HepG2 (cell line): ENCODE measurements around the gene NEURL2. TPM values are rescaled to one million over a fixed set of nuclear protein-coding genes. Genes with fewer than 3 reads are reported as not detected.

Experiments used
- ATF5 ChIP-seq: sonication (generic); formaldehyde crosslinking; IDR thresholded peaks from 2 replicates; pipeline ENCODE4 v1.4.0; 2020; ENCODE audit warnings: mild to moderate bottlenecking, low read depth, missing genetic modification reagents
- BCL3 ChIP-seq: sonication (generic); formaldehyde crosslinking; IDR thresholded peaks from 2 replicates; pipeline ENCODE4 v1.5.1; 2020; ENCODE audit warnings: mild to moderate bottlenecking, missing genetic modification reagents, moderate library complexity
- EED ChIP-seq: sonication (generic); formaldehyde crosslinking; IDR thresholded peaks from 2 replicates; pipeline ENCODE4 v1.5.0; 2020; ENCODE audit warnings: mild to moderate bottlenecking, missing genetic modification reagents
- FLYWCH1 ChIP-seq: sonication (generic); formaldehyde crosslinking; IDR thresholded peaks from 2 replicates; pipeline ENCODE4 v1.8.1; 2023; ENCODE audit warnings: mild to moderate bottlenecking, missing genetic modification reagents
- FOXK1 ChIP-seq: sonication (generic); formaldehyde crosslinking; IDR thresholded peaks from 2 replicates; pipeline ENCODE4 v1.4.0; 2020; ENCODE audit warnings: low read depth, missing genetic modification reagents, borderline replicate concordance
- FOXK2 ChIP-seq: fragments of 450-650 bp; IDR thresholded peaks from 2 replicates; pipeline ENCODE4 v1.6.1; 2016
- KLF13 ChIP-seq: sonication (generic); formaldehyde crosslinking; IDR thresholded peaks from 2 replicates; pipeline ENCODE4 v1.4.0; 2020; ENCODE audit warnings: mild to moderate bottlenecking, missing genetic modification reagents
- KLF9 ChIP-seq: IDR thresholded peaks from 2 replicates; pipeline ENCODE4 v1.6.1; 2016; ENCODE audit warnings: low read depth
- MED13 ChIP-seq: sonication (generic); formaldehyde crosslinking; IDR thresholded peaks from 2 replicates; pipeline ENCODE4 v1.5.0; 2020; ENCODE audit warnings: missing genetic modification reagents
- MED8 ChIP-seq: sonication (generic); formaldehyde crosslinking; IDR thresholded peaks from 2 replicates; pipeline ENCODE4 v1.8.1; 2023; ENCODE audit warnings: mild to moderate bottlenecking, missing genetic modification reagents; ENCODE audit not compliant: insufficient replicate concordance
- SIX1 ChIP-seq: sonication (generic); formaldehyde crosslinking; IDR thresholded peaks from 2 replicates; pipeline ENCODE4 v1.4.0; 2020; ENCODE audit warnings: missing genetic modification reagents, borderline replicate concordance
- SP4 ChIP-seq: sonication (generic); formaldehyde crosslinking; IDR thresholded peaks from 2 replicates; pipeline ENCODE4 v1.8.1; 2023; ENCODE audit warnings: mild to moderate bottlenecking, missing genetic modification reagents
- SRSF9 ChIP-seq: fragments of 200-400 bp; formaldehyde crosslinking; IDR thresholded peaks from 2 replicates; pipeline ENCODE4 v1.6.1; 2018; ENCODE audit warnings: borderline replicate concordance, mild to moderate bottlenecking, low read depth, low read length; ENCODE audit not compliant: insufficient read depth, poor library complexity, severe bottlenecking
- SRY ChIP-seq: sonication (generic); formaldehyde crosslinking; IDR thresholded peaks from 2 replicates; pipeline ENCODE4 v1.8.0; 2022; ENCODE audit warnings: mild to moderate bottlenecking, missing genetic modification reagents
- TAF1 ChIP-seq: sonication (generic); formaldehyde crosslinking; IDR thresholded peaks from 2 replicates; pipeline ENCODE4 v1.4.0; 2020; ENCODE audit warnings: missing genetic modification reagents
- ZBTB10 ChIP-seq: sonication (generic); formaldehyde crosslinking; IDR thresholded peaks from 2 replicates; pipeline ENCODE4 v1.4.0; 2020; ENCODE audit warnings: missing genetic modification reagents, borderline replicate concordance
- ZNF121 ChIP-seq: sonication (generic); formaldehyde crosslinking; IDR thresholded peaks from 2 replicates; pipeline ENCODE4 v1.5.0; 2020; ENCODE audit warnings: mild to moderate bottlenecking, missing genetic modification reagents
- ZNF280D ChIP-seq: sonication (generic); formaldehyde crosslinking; IDR thresholded peaks from 2 replicates; pipeline ENCODE4 v1.5.1; 2020; ENCODE audit warnings: mild to moderate bottlenecking, missing genetic modification reagents
- ZNF569 ChIP-seq: sonication (generic); formaldehyde crosslinking; IDR thresholded peaks from 2 replicates; pipeline ENCODE4 v1.5.0; 2020; ENCODE audit warnings: mild to moderate bottlenecking, missing genetic modification reagents, moderate library complexity, borderline replicate concordance
- ZNF740 ChIP-seq: sonication (generic); formaldehyde crosslinking; IDR thresholded peaks from 2 replicates; pipeline ENCODE4 v1.4.0; 2020; ENCODE audit warnings: missing genetic modification reagents
- ZNF891 ChIP-seq: sonication (generic); formaldehyde crosslinking; IDR thresholded peaks from 2 replicates; pipeline ENCODE4 v1.5.0; 2020; ENCODE audit warnings: mild to moderate bottlenecking, missing genetic modification reagents
- polyA plus RNA-seq, 8 experiments: library from polyadenylated mRNA; depleted of rRNA in 3 of 8; stranded (reverse) in 7 of 8; unstranded in 1 of 8; fragments of >200 nt; fragmentation: Illumina TruSeq in 4 of 8; extraction: Trizol in 4 of 8; gene quantifications; 2 replicates each; pipeline versions ENCODE4 v1.2.1 to v1.2.3, GENCODE V29; 2011 to 2016; ENCODE audit warnings: low read depth in 4 of 8, missing spikeins in 1 of 8, mixed read lengths in 1 of 8; ENCODE audit not compliant: insufficient read depth in 1 of 8
- total RNA-seq, 5 experiments: library from RNA; depleted of rRNA; stranded (reverse); fragments of >200 nt; fragmentation: Illumina TruSeq; extraction: Trizol; gene quantifications; 2 replicates each; pipeline ENCODE4 v1.2.3, GENCODE V29; 2016; ENCODE audit warnings: low read depth in 1 of 5

The NEURL2 gene
- total and polyA plus RNA-seq, 2 of the 13 experiments (the other 11 are each of a cell fraction or from before 2014, with no cell fraction given): 7.2 to 9.7 TPM

- no peak; the same call in 1 of the 2 replicates for TF ChIP-seq ZNF569
- TF ChIP-seq FOXK2: no peak
- TF ChIP-seq KLF9: peak; percentile 87
- TF ChIP-seq FOXK1 (CRISPR knock-in tag): peak; percentile 63; the same call in 1 of the 2 replicates
- peak; percentile 92 for TF ChIP-seq MED8
- peak; percentile 95 for TF ChIP-seq SRY
- peak; percentile 18; the same call in 1 of the 2 replicates for TF ChIP-seq SIX1 (CRISPR knock-in tag)
- TF ChIP-seq MED13 (CRISPR knock-in tag): peak; percentile 5; the same call in 1 of the 2 replicates
- peak; percentile 90 for TF ChIP-seq BCL3
- TF ChIP-seq TAF1 (CRISPR knock-in tag): peak; percentile 81; the same call in 1 of the 2 replicates
- TF ChIP-seq FLYWCH1 (CRISPR knock-in tag): 0 out of 2 replicates have a peak, but pooled peaks have one; percentile 77
- TF ChIP-seq ATF5 (CRISPR knock-in tag): no peak
- TF ChIP-seq SRSF9: no peak
- no peak; the same call in 1 of the 2 replicates for TF ChIP-seq EED
- no peak for TF ChIP-seq KLF13
- no peak for TF ChIP-seq ZNF891
- peak; percentile 62; the same call in 1 of the 2 replicates for TF ChIP-seq ZNF280D (CRISPR knock-in tag)
- peak; percentile 23; the same call in 1 of the 2 replicates for TF ChIP-seq ZNF121 (CRISPR knock-in tag)
- TF ChIP-seq ZNF740 (CRISPR knock-in tag): no peak
- peak; percentile 74 for TF ChIP-seq SP4 (CRISPR knock-in tag)
- TF ChIP-seq ZBTB10 (CRISPR knock-in tag): no peak; the same call in 1 of the 2 replicates
These were observed 677 bp downstream of the NEURL2 start (continued) for GRCh38 chr20:45890077-45890984.
